Brain microvascular endothelial cell (primary cell): ENCODE results near the gene SMOC1.

Experiments
- DNase-seq: peaks from one replicate; pipeline ENCODE4 v3.0.0-alpha.2; 2020
- H3K27ac ChIP-seq: fragments of 250-450 bp; sonication (Bioruptor Pico); 2 replicates; pipeline ENCODE4 v1.5.1; 2020; ENCODE audit warnings: mild to moderate bottlenecking, moderate library complexity
- H3K27me3 ChIP-seq: fragments of 250-450 bp; sonication (Bioruptor Pico); replicated peaks from 2 replicates; pipeline ENCODE4 v1.5.1; 2020; ENCODE audit warnings: mild to moderate bottlenecking
- H3K36me3 ChIP-seq: fragments of 250-450 bp; sonication (Bioruptor Pico); replicated peaks from 2 replicates; pipeline ENCODE4 v1.5.1; 2020; ENCODE audit warnings: mild to moderate bottlenecking
- H3K4me3 ChIP-seq: 2 replicates; pipeline ENCODE4 v1.5.1; 2011; ENCODE audit warnings: low read depth, mild to moderate bottlenecking, control low read depth, low read length, moderate library complexity
- CTCF ChIP-seq: IDR thresholded peaks from 2 replicates; pipeline ENCODE4 v1.5.1; 2011; ENCODE audit warnings: low read depth, mild to moderate bottlenecking, moderate library complexity, low read length, control low read depth, inconsistent platforms; ENCODE audit errors: missing control alignments
- in situ Hi-C: cut with HindIII; loops from 2 replicates; pipeline ENCODE4 v1.10.0; 2017; ENCODE audit warnings: low sequenced_read_pairs, low pct_ligation_motif_present

Gene SMOC1

GRCh38 chr14:69986336-69986735 is 107.1 kb downstream of the SMOC1 start:
- no peak for TF ChIP-seq CTCF
- H3K36me3 ChIP-seq: no peaks in the 10 kb centered on the region
- no peak for DNase-seq
- H3K27ac ChIP-seq: no peak overlapping the region
- in situ Hi-C loops: no loop called here
- H3K4me3 ChIP-seq: no peak overlapping the region
- H3K27me3 ChIP-seq: no peaks in the 10 kb centered on the region

GRCh38 chr14:69987406-69988121 is 108.3 kb downstream of the SMOC1 start:
- Histone ChIP-seq H3K27ac (no peak overlapping the region), H3K4me3 (no peak overlapping the region), H3K36me3 (no peaks in the 10 kb centered on the region), H3K27me3 (no peaks in the 10 kb centered on the region)
- in situ Hi-C loops: no loop called here
- no peak for DNase-seq
- TF ChIP-seq CTCF: no peak

GRCh38 chr14:69988979-69989378 is 109.8 kb downstream of the SMOC1 start:
- TF ChIP-seq CTCF: no peak
- H3K27me3 ChIP-seq: no peaks in the 10 kb centered on the region
- no peak for DNase-seq
- H3K4me3 ChIP-seq: no peak overlapping the region
- no peaks in the 10 kb centered on the region for H3K36me3 ChIP-seq
- in situ Hi-C loops: no loop called here
- H3K27ac ChIP-seq: no peak overlapping the region

GRCh38 chr14:69989622-69990021 is 110.4 kb downstream of the SMOC1 start:
- H3K4me3 ChIP-seq: no peak overlapping the region
- no peak for DNase-seq
- H3K36me3 ChIP-seq: no peaks in the 10 kb centered on the region
- no peak for TF ChIP-seq CTCF
- in situ Hi-C loops: no loop called here
- no peak overlapping the region for H3K27ac ChIP-seq
- H3K27me3 ChIP-seq: no peaks in the 10 kb centered on the region

GRCh38 chr14:69990323-69990722 is 111.1 kb downstream of the SMOC1 start:
- no peak overlapping the region for H3K27ac ChIP-seq
- no peak for TF ChIP-seq CTCF
- no peaks in the 10 kb centered on the region for H3K27me3 ChIP-seq
- in situ Hi-C loops: no loop called here
- H3K4me3 ChIP-seq: no peak overlapping the region
- no peaks in the 10 kb centered on the region for H3K36me3 ChIP-seq
- no peak for DNase-seq

GRCh38 chr14:69991422-69991821 is 112.2 kb downstream of the SMOC1 start:
- Histone ChIP-seq H3K27ac (no peak overlapping the region), H3K4me3 (no peak overlapping the region), H3K27me3 (no peaks in the 10 kb centered on the region), H3K36me3 (no peaks in the 10 kb centered on the region)
- no peak for TF ChIP-seq CTCF
- DNase-seq: no peak
- in situ Hi-C loops: no loop called here
